Measurements from ENCODE around the gene NLRP9. TPM values are rescaled to one million over a fixed set of nuclear protein-coding genes. Genes with fewer than 3 reads are reported as not detected.
A peak's percentile ranks its signal among the peaks of the same experiment; 100 is the strongest.

Gene NLRP9
- polyA plus RNA-seq, 2 of the 4 experiments (the other 2 are of a cell fraction) = not detected

- TF ChIP-seq CBX2 (IDR thresholded peaks at IDR 0.05; ENCODE audit: borderline replicate concordance, low read depth) = no peak
- no peak for TF ChIP-seq MAZ (IDR thresholded peaks at IDR 0.05; ENCODE audit: borderline replicate concordance, low read depth, low read length)
- no peak for TF ChIP-seq NPAS2 (CRISPR knock-in tag; IDR thresholded peaks at IDR 0.05; ENCODE audit: borderline replicate concordance)
- TF ChIP-seq KDM5A (IDR thresholded peaks at IDR 0.05) = no peak
- no peak for TF ChIP-seq RFX5 (IDR thresholded peaks at IDR 0.05)
These were observed 70.7 kb downstream of the NLRP9 start (continued) for GRCh38 chr19:55667511-55667910.

GRCh38 chr19:55667006-55667381 is 71.2 kb downstream of the NLRP9 start:
- POLR2A ChIA-PET = interaction anchor here (1.8 kb wide), 1 partner anchor 12 kb away, joined by 8 read pairs; the partner anchor contains the start of gene U2AF2
- DNase-seq (ENCODE audit: low read depth in 1 of 2, low spot score in 1 of 2) = no peak
- WGBS (ENCODE audit: missing lambda C conversion rate) = 100% methylated on average over 4 of the region's 4 CpGs
- H3K4me3 ChIP-seq = no peak overlapping the region
- TF ChIP-seq, protein P1, sequence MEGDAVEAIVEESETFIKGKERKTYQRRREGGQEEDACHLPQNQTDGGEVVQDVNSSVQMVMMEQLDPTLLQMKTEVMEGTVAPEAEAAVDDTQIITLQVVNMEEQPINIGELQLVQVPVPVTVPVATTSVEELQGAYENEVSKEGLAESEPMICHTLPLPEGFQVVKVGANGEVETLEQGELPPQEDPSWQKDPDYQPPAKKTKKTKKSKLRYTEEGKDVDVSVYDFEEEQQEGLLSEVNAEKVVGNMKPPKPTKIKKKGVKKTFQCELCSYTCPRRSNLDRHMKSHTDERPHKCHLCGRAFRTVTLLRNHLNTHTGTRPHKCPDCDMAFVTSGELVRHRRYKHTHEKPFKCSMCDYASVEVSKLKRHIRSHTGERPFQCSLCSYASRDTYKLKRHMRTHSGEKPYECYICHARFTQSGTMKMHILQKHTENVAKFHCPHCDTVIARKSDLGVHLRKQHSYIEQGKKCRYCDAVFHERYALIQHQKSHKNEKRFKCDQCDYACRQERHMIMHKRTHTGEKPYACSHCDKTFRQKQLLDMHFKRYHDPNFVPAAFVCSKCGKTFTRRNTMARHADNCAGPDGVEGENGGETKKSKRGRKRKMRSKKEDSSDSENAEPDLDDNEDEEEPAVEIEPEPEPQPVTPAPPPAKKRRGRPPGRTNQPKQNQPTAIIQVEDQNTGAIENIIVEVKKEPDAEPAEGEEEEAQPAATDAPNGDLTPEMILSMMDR (IDR thresholded peaks at IDR 0.05) = no peak
- 0 out of 2 replicates have a peak, but pooled peaks have one; percentile 7 for TF ChIP-seq POLR2AphosphoS2 (conservative IDR thresholded peaks at IDR 0.05; ENCODE audit: low read length)
- H3K27ac ChIP-seq = no peak overlapping the region
- no peak overlapping the region for H3K4me2 ChIP-seq
- no peak for FAIRE-seq
- ATAC-seq = no peak
- no peaks in the 10 kb centered on the region for H3K9me3 ChIP-seq
- CTCF ChIA-PET = interaction anchor here (0.7 to 10.0 kb wide), 3 partner anchors 10 to 34 kb away, joined by 3 to 97 read pairs (median 5); partner anchors contain the start of gene U2AF2
- peaks cover 27% of the 10 kb centered on the region for H3K4me1 ChIP-seq

- DNase-seq (ENCODE audit: low read depth in 1 of 2, low spot score in 1 of 2) = no peak
- Histone ChIP-seq H3K9me3 (no peaks in the 10 kb centered on the region), H3K27ac (no peak overlapping the region), H3K4me2 (no peak overlapping the region), H3K4me1 (peaks cover 27% of the 10 kb centered on the region), H3K4me3 (no peak overlapping the region)
- TF ChIP-seq POLR2AphosphoS2 (conservative IDR thresholded peaks at IDR 0.05; ENCODE audit: low read length) (0 out of 2 replicates have a peak, but pooled peaks have one; percentile 23), RNF2 (IDR thresholded peaks at IDR 0.05; ENCODE audit: borderline replicate concordance, low read depth) (no peak)
- ChIA-PET POLR2A (interaction anchor here (1.8 kb wide), 1 partner anchor 12 kb away, joined by 8 read pairs; the partner anchor contains the start of gene U2AF2), CTCF (interaction anchor here (0.7 to 10.0 kb wide), 4 partner anchors 9 to 34 kb away, joined by 3 to 97 read pairs (median 4); partner anchors contain the start of gene U2AF2)
- ATAC-seq = no peak
- WGBS (ENCODE audit: missing lambda C conversion rate) = 88% methylated on average over 12 of the region's 12 CpGs
- no peak for FAIRE-seq
These were observed 71.7 kb downstream of the NLRP9 start for GRCh38 chr19:55666343-55667005.

DNA sequence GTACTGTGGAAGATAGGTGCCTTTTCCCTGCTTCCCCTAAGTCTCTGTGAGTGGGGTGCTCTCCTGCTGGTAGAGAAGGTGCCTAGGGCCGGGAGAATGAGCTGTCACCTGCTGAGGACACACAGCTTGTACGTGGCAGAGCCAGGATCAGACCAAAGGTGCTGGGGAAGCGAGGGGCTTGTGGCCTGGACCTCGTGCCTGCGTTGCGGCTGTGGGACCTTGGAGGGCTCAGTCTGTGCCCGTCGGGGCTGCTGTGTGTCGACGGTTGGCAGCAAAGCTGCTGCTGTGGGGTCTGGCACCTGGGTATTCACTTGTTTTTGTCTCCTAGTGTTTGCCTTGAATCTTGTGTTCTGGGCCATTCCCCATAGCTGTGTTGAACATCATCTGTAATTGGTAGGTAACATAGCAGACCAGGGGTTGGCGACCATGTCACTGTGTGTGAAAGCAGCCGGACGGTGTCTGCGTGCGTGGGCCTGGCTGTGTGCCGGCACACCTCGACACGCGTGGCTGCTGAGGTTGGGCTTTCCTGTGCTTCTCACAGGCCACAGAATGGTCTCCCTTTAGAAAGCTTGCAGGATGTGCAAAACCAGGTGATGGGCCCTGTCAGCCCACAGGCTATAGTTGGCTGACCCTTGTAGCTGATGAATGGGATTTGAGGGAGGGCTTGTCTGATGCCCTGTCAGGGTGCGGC is 74.2 kb downstream of the NLRP9 start:
- TF ChIP-seq PHF8 (IDR thresholded peaks at IDR 0.05; ENCODE audit: borderline replicate concordance, low read depth) (no peak), ESRRA (IDR thresholded peaks at IDR 0.05; ENCODE audit: borderline replicate concordance, low read length) (no peak), BHLHE40 (IDR thresholded peaks at IDR 0.05; ENCODE audit: low read depth, low read length) (no peak), KDM1A (IDR thresholded peaks at IDR 0.05; ENCODE audit: low read depth) (no peak), SMC3 (IDR thresholded peaks at IDR 0.05) (no peak), ZNF302 (CRISPR knock-in tag; IDR thresholded peaks at IDR 0.05) (no peak), KDM5A (IDR thresholded peaks at IDR 0.05) (no peak), JUN (IDR thresholded peaks at IDR 0.05) (no peak), ZC3H11A (IDR thresholded peaks at IDR 0.05) (no peak), FOXS1 (CRISPR knock-in tag; IDR thresholded peaks at IDR 0.05) (no peak), NFE2L2 (conservative IDR thresholded peaks at IDR 0.05; ENCODE audit: low read length) (no peak), ELK1 (IDR thresholded peaks at IDR 0.05; ENCODE audit: low read depth, low read length) (no peak), HDAC2 (IDR thresholded peaks at IDR 0.05) (no peak), EP300 (IDR thresholded peaks at IDR 0.05) (no peak)
- TF ChIP-seq, protein P1 (IDR thresholded peaks at IDR 0.05) = no peak
- TF ChIP-seq, protein P2, sequence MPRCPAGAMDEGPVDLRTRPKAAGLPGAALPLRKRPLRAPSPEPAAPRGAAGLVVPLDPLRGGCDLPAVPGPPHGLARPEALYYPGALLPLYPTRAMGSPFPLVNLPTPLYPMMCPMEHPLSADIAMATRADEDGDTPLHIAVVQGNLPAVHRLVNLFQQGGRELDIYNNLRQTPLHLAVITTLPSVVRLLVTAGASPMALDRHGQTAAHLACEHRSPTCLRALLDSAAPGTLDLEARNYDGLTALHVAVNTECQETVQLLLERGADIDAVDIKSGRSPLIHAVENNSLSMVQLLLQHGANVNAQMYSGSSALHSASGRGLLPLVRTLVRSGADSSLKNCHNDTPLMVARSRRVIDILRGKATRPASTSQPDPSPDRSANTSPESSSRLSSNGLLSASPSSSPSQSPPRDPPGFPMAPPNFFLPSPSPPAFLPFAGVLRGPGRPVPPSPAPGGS (IDR thresholded peaks at IDR 0.05) = no peak
- H3K27ac ChIP-seq = no peak overlapping the region
- DNase-seq (ENCODE audit: low read depth in 1 of 2, low spot score in 1 of 2) (no peak), FAIRE-seq (no peak), ATAC-seq (no peak)
- H3K4me3 ChIP-seq = no peak overlapping the region
- no peak overlapping the region for H3K4me2 ChIP-seq
- ChIA-PET POLR2A (interaction anchor here (0.9 to 1.4 kb wide), 2 partner anchors 9 to 10 kb away, joined by 4 to 7 read pairs; partner anchors contain the start of gene U2AF2), CTCF (interaction anchor here (0.7 to 10.0 kb wide), 6 partner anchors 8 to 40 kb away, joined by 3 to 97 read pairs (median 4); partner anchors contain the start of gene U2AF2)
- H3K4me1 ChIP-seq = peaks cover 15% of the 10 kb centered on the region; the same call in 2 of the 3 replicates
- no peaks in the 10 kb centered on the region for H3K9me3 ChIP-seq
- WGBS (ENCODE audit: missing lambda C conversion rate) = 92% methylated on average over 20 of the region's 20 CpGs

Measured in A549 (cell line).